OCI-M1 (cell line): ENCODE data around the gene GFER.
"Not testable (repeated sequence)": the region's sequence is repeated elsewhere in the genome, so short reads cannot be mapped to it uniquely, and the experiment has no call there.

ENCODE experiments used
- DNase-seq: peaks from one replicate; lab custom pipeline; 2025; lab: John Stamatoyannopoulos, UW

The GFER gene

GRCh38 chr16:2026461-2027023 is 42.5 kb downstream of the GFER start, which contains the start of gene NHERF2:
NHERF2 (plus strand) TSS chr16:2026902; CDS start chr16:2027006, 104 bp downstream.
- DNase-seq, result no peak

GRCh38 chr16:2027024-2028010 is 43.3 kb downstream of the GFER start:
- DNase-seq, result no peak

- DNase-seq, result no peak
Measured at GRCh38 chr16:2028146-2028545, 44.2 kb downstream of the GFER start.

- DNase-seq, result no peak
Measured at GRCh38 chr16:2028620-2029220, 44.7 kb downstream of the GFER start.

GRCh38 chr16:2029350-2029749 is 45.4 kb downstream of the GFER start:
- no peak for DNase-seq

GRCh38 chr16:2030036-2030435 is 46.0 kb downstream of the GFER start:
- DNase-seq, result no peak

- DNase-seq, result no peak
Measured at GRCh38 chr16:2031081-2031577, 47.1 kb downstream of the GFER start.

- DNase-seq, result no peak
Measured at GRCh38 chr16:2032285-2033056, 48.5 kb downstream of the GFER start.

- no peak for DNase-seq
Measured at GRCh38 chr16:2033057-2033908, 49.3 kb downstream of the GFER start.

GRCh38 chr16:2033909-2034695 is 50.1 kb downstream of the GFER start:
- not testable (repeated sequence) for DNase-seq

GRCh38 chr16:2034696-2035430 is 50.9 kb downstream of the GFER start:
- DNase-seq, result no peak

GRCh38 chr16:2035431-2036199 is 51.6 kb downstream of the GFER start:
- DNase-seq, result no peak

GRCh38 chr16:2036200-2036966 is 52.4 kb downstream of the GFER start:
- DNase-seq, result no peak

- DNase-seq, result no peak
Measured at GRCh38 chr16:2037115-2037514, 53.1 kb downstream of the GFER start.
